ENCODE results near the gene GALNT17.
A peak's percentile ranks its signal among the peaks of the same experiment; 100 is the strongest.
"Not testable (repeated sequence)": the region's sequence is repeated elsewhere in the genome, so short reads cannot be mapped to it uniquely, and the experiment has no call there.

The GALNT17 gene

GRCh38 chr7:71173955-71174354 lies 42.0 kb downstream of the GALNT17 start:
- H3K9me3 ChIP-seq (ENCODE audit: insufficient read depth, low read depth, low read length) = no peaks in the 10 kb centered on the region
- no peak overlapping the region for H3K27ac ChIP-seq (ENCODE audit: low read length)
- no peaks in the 10 kb centered on the region for H3K27me3 ChIP-seq (ENCODE audit: insufficient read depth, low read length)
- H3K4me3 ChIP-seq (ENCODE audit: low read length) = no peak overlapping the region
- H3K9ac ChIP-seq (ENCODE audit: low read depth, low read length) = no peak overlapping the region
- peaks cover 18% of the 10 kb centered on the region; the same call in 1 of the 2 replicates for H3K4me1 ChIP-seq (ENCODE audit: insufficient read depth, low read length)
- no peaks in the 10 kb centered on the region for H3K36me3 ChIP-seq (ENCODE audit: insufficient read depth, low read depth, low read length)

DNA sequence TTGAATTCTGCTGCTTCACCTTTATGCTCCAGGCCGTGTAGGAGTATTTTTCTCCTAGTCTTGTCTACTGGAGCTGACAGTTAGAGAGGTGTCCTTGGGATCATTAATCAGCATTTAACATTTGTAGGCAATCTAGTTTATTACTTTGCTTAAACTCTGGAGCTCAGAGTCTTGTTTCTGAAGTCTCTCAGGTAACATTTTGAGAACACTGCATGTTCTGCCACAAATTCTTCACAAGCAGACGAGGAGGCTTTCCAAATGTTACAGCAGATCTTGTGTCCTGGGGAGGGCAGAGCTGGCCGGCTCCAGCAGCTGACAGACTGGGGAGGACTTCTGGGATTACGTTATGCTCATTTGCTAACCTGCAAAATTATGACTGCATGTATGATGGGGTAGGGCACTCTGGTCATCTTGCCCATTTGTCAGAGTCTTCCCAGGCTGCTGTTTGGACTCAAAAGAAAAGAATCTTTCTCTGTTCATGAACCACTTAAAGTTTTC lies 50.5 kb downstream of the GALNT17 start:
- peaks cover 7% of the 10 kb centered on the region; the same call in 1 of the 2 replicates for H3K36me3 ChIP-seq (ENCODE audit: insufficient read depth, low read depth, low read length)
- peak overlapping the region; percentile 17; the same call in 1 of the 2 replicates for H3K9ac ChIP-seq (ENCODE audit: low read depth, low read length)
- no peak overlapping the region for H3K27ac ChIP-seq (ENCODE audit: low read length)
- H3K4me1 ChIP-seq (ENCODE audit: insufficient read depth, low read length) = peaks cover 17% of the 10 kb centered on the region; the same call in 1 of the 2 replicates
- H3K9me3 ChIP-seq (ENCODE audit: insufficient read depth, low read depth, low read length) = no peaks in the 10 kb centered on the region
- no peaks in the 10 kb centered on the region for H3K27me3 ChIP-seq (ENCODE audit: insufficient read depth, low read length)
- H3K4me3 ChIP-seq (ENCODE audit: low read length) = no peak overlapping the region

DNA sequence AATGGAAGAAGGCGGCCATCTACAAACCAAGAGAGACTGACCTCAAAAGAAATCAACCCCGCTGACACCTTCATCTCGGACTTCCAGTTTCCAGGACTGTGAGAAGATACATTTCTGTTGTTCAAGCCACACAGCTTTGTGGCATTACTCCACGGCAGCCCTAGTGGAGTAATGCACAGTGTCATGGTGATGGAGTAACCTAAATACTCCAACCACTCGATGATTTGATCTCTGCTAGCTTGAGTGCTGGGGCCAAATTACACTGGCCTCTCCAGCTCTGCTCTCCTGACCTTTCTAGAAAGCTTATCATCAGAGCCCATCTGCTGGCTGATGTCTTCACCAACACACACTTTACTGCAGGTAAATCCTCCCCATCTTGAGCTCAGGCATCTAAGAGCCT lies 52.2 kb downstream of the GALNT17 start:
- no peaks in the 10 kb centered on the region for H3K27me3 ChIP-seq (ENCODE audit: insufficient read depth, low read length)
- no peak overlapping the region for H3K9ac ChIP-seq (ENCODE audit: low read depth, low read length)
- no peak overlapping the region for H3K27ac ChIP-seq (ENCODE audit: low read length)
- H3K4me3 ChIP-seq (ENCODE audit: low read length) = no peak overlapping the region
- H3K9me3 ChIP-seq (ENCODE audit: insufficient read depth, low read depth, low read length) = peaks cover 6% of the 10 kb centered on the region; the same call in 1 of the 2 replicates
- peaks cover 7% of the 10 kb centered on the region; the same call in 1 of the 2 replicates for H3K4me1 ChIP-seq (ENCODE audit: insufficient read depth, low read length)
- peaks cover 7% of the 10 kb centered on the region; the same call in 1 of the 2 replicates for H3K36me3 ChIP-seq (ENCODE audit: insufficient read depth, low read depth, low read length)

DNA sequence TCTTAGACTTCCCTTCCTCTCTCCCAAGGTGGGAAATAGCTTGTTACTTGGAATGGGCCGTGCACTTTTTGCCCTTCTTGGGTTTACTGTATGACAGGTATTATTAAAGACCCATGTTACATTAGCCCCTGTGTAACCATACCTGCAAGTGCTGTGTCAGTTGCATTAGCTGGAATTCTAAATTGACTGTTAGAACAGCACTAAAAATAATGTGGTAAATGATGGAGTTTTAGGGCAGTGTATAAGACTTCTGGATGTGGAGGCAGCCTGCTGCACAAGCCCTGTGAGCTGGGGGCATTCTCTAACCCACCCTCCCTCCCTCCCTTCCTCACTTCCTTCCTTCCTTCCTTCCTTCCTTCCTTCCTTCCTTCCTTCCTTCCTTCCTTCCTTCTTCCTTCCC lies 52.7 kb downstream of the GALNT17 start:
- Histone ChIP-seq H3K9me3 (ENCODE audit: insufficient read depth, low read depth, low read length) (peaks cover 10% of the 10 kb centered on the region; the same call in 1 of the 2 replicates), H3K27me3 (ENCODE audit: insufficient read depth, low read length) (no peaks in the 10 kb centered on the region), H3K9ac (ENCODE audit: low read depth, low read length) (no peak overlapping the region), H3K4me3 (ENCODE audit: low read length) (no peak overlapping the region), H3K27ac (ENCODE audit: low read length) (no peak overlapping the region), H3K36me3 (ENCODE audit: insufficient read depth, low read depth, low read length) (peaks cover 7% of the 10 kb centered on the region; the same call in 1 of the 2 replicates), H3K4me1 (ENCODE audit: insufficient read depth, low read length) (peaks cover 7% of the 10 kb centered on the region; the same call in 1 of the 2 replicates)

- Histone ChIP-seq H3K9ac (ENCODE audit: low read depth, low read length) (no peak overlapping the region), H3K36me3 (ENCODE audit: insufficient read depth, low read depth, low read length) (peaks cover 7% of the 10 kb centered on the region; the same call in 1 of the 2 replicates), H3K27ac (ENCODE audit: low read length) (no peak overlapping the region), H3K4me3 (ENCODE audit: low read length) (no peak overlapping the region), H3K4me1 (ENCODE audit: insufficient read depth, low read length) (peaks cover 7% of the 10 kb centered on the region; the same call in 1 of the 2 replicates), H3K27me3 (ENCODE audit: insufficient read depth, low read length) (no peaks in the 10 kb centered on the region), H3K9me3 (ENCODE audit: insufficient read depth, low read depth, low read length) (peaks cover 17% of the 10 kb centered on the region; the same call in 1 of the 2 replicates)
Observed at GRCh38 chr7:71186535-71187057, 54.7 kb downstream of the GALNT17 start.

DNA sequence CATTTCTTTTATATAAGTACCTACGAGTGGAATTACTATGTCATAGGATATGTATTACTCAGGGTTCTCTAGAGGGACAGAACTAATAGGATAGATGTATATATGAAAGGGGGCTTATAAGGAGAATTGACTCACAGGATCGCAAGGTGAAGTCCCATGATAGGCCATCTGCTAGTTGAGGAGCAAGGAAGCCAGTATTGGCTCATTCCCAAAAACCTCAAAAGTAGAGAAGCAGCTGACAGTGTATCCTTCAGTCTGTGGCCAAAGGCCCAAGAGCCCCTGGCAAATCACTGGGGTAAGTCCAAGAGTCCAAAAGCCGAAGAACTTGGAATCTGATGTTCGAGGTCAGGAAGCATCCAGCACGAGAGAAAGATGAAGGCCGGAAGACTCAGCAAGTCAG lies 59.8 kb downstream of the GALNT17 start:
- no peaks in the 10 kb centered on the region for H3K27me3 ChIP-seq (ENCODE audit: insufficient read depth, low read length)
- peaks cover 17% of the 10 kb centered on the region; the same call in 1 of the 2 replicates for H3K9me3 ChIP-seq (ENCODE audit: insufficient read depth, low read depth, low read length)
- no peak overlapping the region for H3K9ac ChIP-seq (ENCODE audit: low read depth, low read length)
- no peaks in the 10 kb centered on the region for H3K4me1 ChIP-seq (ENCODE audit: insufficient read depth, low read length)
- H3K27ac ChIP-seq (ENCODE audit: low read length) = no peak overlapping the region
- H3K36me3 ChIP-seq (ENCODE audit: insufficient read depth, low read depth, low read length) = no peaks in the 10 kb centered on the region
- H3K4me3 ChIP-seq (ENCODE audit: low read length) = no peak overlapping the region

DNA sequence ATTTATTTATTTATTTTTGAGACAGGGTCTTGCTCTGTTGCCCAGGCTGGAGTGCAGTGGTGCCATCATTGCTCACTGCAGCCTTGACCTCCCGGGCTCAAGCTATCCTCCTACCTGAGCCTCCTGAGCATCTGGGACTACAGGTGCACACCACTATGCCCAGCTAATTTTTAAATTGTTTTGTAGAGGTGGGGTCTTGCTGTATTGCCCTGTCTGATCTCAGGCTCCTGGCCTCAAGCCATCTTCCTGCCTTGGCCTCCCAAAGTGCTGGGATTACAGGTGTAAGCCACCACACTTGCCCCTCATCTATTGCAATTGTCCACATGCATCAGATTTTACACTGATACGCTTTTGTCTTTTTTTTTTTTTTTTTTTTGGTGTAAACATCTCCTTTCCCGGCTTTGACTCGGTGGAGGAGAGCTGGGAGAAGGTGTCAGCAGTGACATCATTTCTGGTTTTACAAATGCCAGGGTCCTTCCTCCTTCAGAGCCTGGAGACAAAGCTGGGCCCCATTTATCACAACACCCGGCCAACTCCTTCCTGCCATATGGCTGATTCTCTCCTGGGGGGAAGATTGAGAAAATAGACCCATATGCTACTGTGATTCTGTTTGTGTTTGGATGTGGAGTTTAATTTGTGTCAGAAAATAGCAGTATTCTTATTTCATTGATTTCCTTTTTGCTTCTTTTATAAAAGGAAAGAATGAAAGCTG lies 61.3 kb downstream of the GALNT17 start:
- H3K4me3 ChIP-seq (ENCODE audit: low read length) = no peak overlapping the region
- no peaks in the 10 kb centered on the region for H3K4me1 ChIP-seq (ENCODE audit: insufficient read depth, low read length)
- no peaks in the 10 kb centered on the region for H3K27me3 ChIP-seq (ENCODE audit: insufficient read depth, low read length)
- peaks cover 17% of the 10 kb centered on the region; the same call in 1 of the 2 replicates for H3K9me3 ChIP-seq (ENCODE audit: insufficient read depth, low read depth, low read length)
- no peak overlapping the region for H3K9ac ChIP-seq (ENCODE audit: low read depth, low read length)
- no peak overlapping the region for H3K27ac ChIP-seq (ENCODE audit: low read length)
- no peaks in the 10 kb centered on the region for H3K36me3 ChIP-seq (ENCODE audit: insufficient read depth, low read depth, low read length)

DNA sequence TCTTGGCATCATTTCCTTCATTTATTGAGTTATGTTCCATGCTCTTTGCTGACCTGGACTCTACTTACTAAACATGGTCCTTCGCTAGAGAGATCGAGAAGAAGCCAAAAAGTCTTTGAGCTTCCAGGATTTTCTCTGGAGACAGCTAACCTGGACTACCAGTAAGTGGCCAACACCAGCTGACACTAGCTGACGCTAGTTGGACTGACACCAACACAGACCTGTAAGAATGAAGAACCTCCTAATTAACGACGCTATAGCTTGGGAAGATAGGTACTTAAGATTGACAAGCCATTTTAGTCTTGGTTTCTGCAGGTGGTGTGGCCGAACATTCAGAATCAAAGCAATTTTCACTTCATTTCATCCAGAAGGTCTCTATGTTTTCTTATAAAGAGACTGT lies 66.4 kb downstream of the GALNT17 start:
- H3K9me3 ChIP-seq (ENCODE audit: insufficient read depth, low read depth, low read length) = no peaks in the 10 kb centered on the region
- no peak overlapping the region for H3K9ac ChIP-seq (ENCODE audit: low read depth, low read length)
- no peaks in the 10 kb centered on the region for H3K36me3 ChIP-seq (ENCODE audit: insufficient read depth, low read depth, low read length)
- H3K27me3 ChIP-seq (ENCODE audit: insufficient read depth, low read length) = no peaks in the 10 kb centered on the region
- peaks cover 9% of the 10 kb centered on the region for H3K4me1 ChIP-seq (ENCODE audit: insufficient read depth, low read length)
- H3K4me3 ChIP-seq (ENCODE audit: low read length) = no peak overlapping the region
- H3K27ac ChIP-seq (ENCODE audit: low read length) = no peak overlapping the region

DNA sequence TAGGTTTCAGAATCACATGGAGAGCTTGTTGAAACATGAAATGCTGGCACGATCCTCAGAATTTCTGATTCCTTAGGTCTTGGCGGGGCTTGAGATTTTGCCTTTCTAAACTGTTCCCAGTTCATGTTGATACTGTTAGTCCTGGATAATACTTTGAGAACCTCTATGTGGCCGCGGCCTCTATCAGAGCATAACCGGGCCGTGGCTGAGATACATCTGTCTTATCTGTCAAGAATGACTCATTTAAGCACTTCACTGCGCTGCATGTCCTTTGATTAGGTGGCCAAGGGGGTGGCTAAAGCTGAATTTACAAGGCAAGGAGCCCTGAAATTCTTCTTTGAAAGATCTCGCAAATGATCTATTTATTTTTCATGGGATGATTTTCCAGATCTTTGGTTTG lies 66.9 kb downstream of the GALNT17 start:
- Histone ChIP-seq H3K9ac (ENCODE audit: low read depth, low read length) (no peak overlapping the region), H3K27me3 (ENCODE audit: insufficient read depth, low read length) (no peaks in the 10 kb centered on the region), H3K4me3 (ENCODE audit: low read length) (no peak overlapping the region), H3K9me3 (ENCODE audit: insufficient read depth, low read depth, low read length) (no peaks in the 10 kb centered on the region), H3K4me1 (ENCODE audit: insufficient read depth, low read length) (peaks cover 9% of the 10 kb centered on the region), H3K36me3 (ENCODE audit: insufficient read depth, low read depth, low read length) (no peaks in the 10 kb centered on the region), H3K27ac (ENCODE audit: low read length) (no peak overlapping the region)

GRCh38 chr7:71206184-71206583 lies 74.2 kb downstream of the GALNT17 start:
- Histone ChIP-seq H3K9ac (ENCODE audit: low read depth, low read length) (no peak overlapping the region), H3K4me1 (ENCODE audit: insufficient read depth, low read length) (peaks cover 7% of the 10 kb centered on the region; the same call in 1 of the 2 replicates), H3K27ac (ENCODE audit: low read length) (no peak overlapping the region), H3K27me3 (ENCODE audit: insufficient read depth, low read length) (no peaks in the 10 kb centered on the region), H3K4me3 (ENCODE audit: low read length) (no peak overlapping the region), H3K36me3 (ENCODE audit: insufficient read depth, low read depth, low read length) (no peaks in the 10 kb centered on the region), H3K9me3 (ENCODE audit: insufficient read depth, low read depth, low read length) (no peaks in the 10 kb centered on the region)

GRCh38 chr7:71208881-71209280 lies 76.9 kb downstream of the GALNT17 start:
- no peak overlapping the region for H3K9ac ChIP-seq (ENCODE audit: low read depth, low read length)
- no peak overlapping the region for H3K27ac ChIP-seq (ENCODE audit: low read length)
- H3K4me3 ChIP-seq (ENCODE audit: low read length) = no peak overlapping the region
- peaks cover 5% of the 10 kb centered on the region; the same call in 1 of the 2 replicates for H3K4me1 ChIP-seq (ENCODE audit: insufficient read depth, low read length)
- no peaks in the 10 kb centered on the region for H3K36me3 ChIP-seq (ENCODE audit: insufficient read depth, low read depth, low read length)
- H3K9me3 ChIP-seq (ENCODE audit: insufficient read depth, low read depth, low read length) = no peaks in the 10 kb centered on the region
- no peaks in the 10 kb centered on the region for H3K27me3 ChIP-seq (ENCODE audit: insufficient read depth, low read length)

DNA sequence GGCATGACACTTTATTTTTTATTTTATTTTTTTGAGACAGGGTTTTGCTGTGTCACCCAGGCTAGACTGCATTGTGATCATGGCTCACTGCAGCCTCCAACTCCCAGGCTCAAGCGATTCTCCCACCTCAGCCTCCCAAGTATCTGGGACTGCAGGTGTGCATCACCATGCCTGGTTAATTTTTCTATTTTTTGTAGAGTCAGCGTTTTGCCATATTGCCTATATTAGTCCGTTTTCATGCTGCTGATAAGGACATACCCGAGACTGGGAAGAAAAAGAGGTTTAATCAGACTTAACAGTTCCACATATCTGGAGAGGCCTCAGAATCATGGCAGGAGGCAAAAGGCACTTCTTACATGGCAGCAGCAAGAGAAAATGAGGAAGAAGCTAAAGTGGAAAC lies 77.5 kb downstream of the GALNT17 start:
- H3K9ac ChIP-seq (ENCODE audit: low read depth, low read length); H3K4me1 ChIP-seq (ENCODE audit: insufficient read depth, low read length); H3K4me3 ChIP-seq (ENCODE audit: low read length); H3K27me3 ChIP-seq (ENCODE audit: insufficient read depth, low read length); H3K27ac ChIP-seq (ENCODE audit: low read length); H3K9me3 ChIP-seq (ENCODE audit: insufficient read depth, low read depth, low read length); H3K36me3 ChIP-seq (ENCODE audit: insufficient read depth, low read depth, low read length): not testable (repeated sequence)
